Lower lobe of right lung (tissue), 2 donors: ENCODE results near the gene TSPAN8. TPM values are rescaled to one million over a fixed set of nuclear protein-coding genes. Genes with fewer than 3 reads are reported as not detected.
A peak's percentile ranks its signal among the peaks of the same experiment; 100 is the strongest.

Source experiments
- ATAC-seq, 2 donors: fragments of 200-7000 bp; cut with Tn5 transposase; one replicate each; pipeline ENCODE4 v1.9.1; 2020 to 2022; ENCODE audit warnings: mild to moderate bottlenecking in 2 of 2, moderate library complexity in 2 of 2
- DNase-seq: peaks from one replicate; pipeline ENCODE4 v3.0.0-alpha.2; 2020
- H3K27ac ChIP-seq: fragments of 200-600 bp; one replicate; pipeline ENCODE4 v1.8.0; 2022
- H3K27me3 ChIP-seq: fragments of 200-600 bp; one replicate; pipeline ENCODE4 v1.8.0; 2022; ENCODE audit warnings: low read depth
- H3K36me3 ChIP-seq: fragments of 200-600 bp; one replicate; pipeline ENCODE4 v1.8.0; 2022; ENCODE audit warnings: mild to moderate bottlenecking
- H3K4me1 ChIP-seq: fragments of 200-600 bp; one replicate; pipeline ENCODE4 v1.8.0; 2022
- H3K4me3 ChIP-seq: fragments of 200-600 bp; one replicate; pipeline ENCODE4 v1.8.0; 2022; ENCODE audit warnings: mild to moderate bottlenecking
- H3K9me3 ChIP-seq: fragments of 200-600 bp; one replicate; pipeline ENCODE4 v1.8.0; 2022
- CTCF ChIP-seq: fragments of 200-600 bp; IDR thresholded peaks from one replicate; pipeline ENCODE4 v1.8.0; 2022; ENCODE audit warnings: antibody characterized with exemption, mild to moderate bottlenecking
- intact Hi-C: fragments of 100-400 bp; cut with DNase I; formaldehyde crosslinking; loops from one replicate; pipeline ENCODE4 v1.11.0; 2022
- long read RNA-seq: library from polyadenylated mRNA; unstranded; transcript quantifications from one replicate; pipeline ENCODE4 v2.0.0, GENCODE V29; 2021
- total RNA-seq: library from RNA; stranded (reverse); fragmentation: NEBNext Ultra II Directional; extraction: Animal tissue kit (Norgen Biotek cat#: 25700); gene quantifications from one replicate; pipeline ENCODE4 v1.2.1, GENCODE V29; 2021
- donor health status: DM: no; HTN: yes; CAD: no; lungs with severe emphysema.

Gene TSPAN8
- total RNA-seq: 15.3 TPM
- long read RNA-seq, transcript TSPAN8-201 (9 exons, 1,227 nt): major isoform, 7 of 7 reads
- long read RNA-seq, partial matches to known transcripts: 0 of 7 reads
- long read RNA-seq, other reads (novel, unspliced or antisense): 0 of 7 reads

GRCh38 chr12:71157601-71158233, at the start of gene TSPAN8:
TSS of gene TSPAN8 (minus strand) at chr12:71157999. CDS start at chr12:71157678, 321 bp downstream.
- H3K36me3 ChIP-seq: no peaks in the 10 kb centered on the region
- DNase-seq (no peak), ATAC-seq (peak in 1 of 2 donors; percentile 46)
- peak within 1 kb of the TSS; percentile 42 for H3K27ac ChIP-seq
- intact Hi-C loops: no loop called here
- H3K27me3 ChIP-seq: no peaks in the 10 kb centered on the region
- H3K4me1 ChIP-seq: peaks cover 15% of the 10 kb centered on the region
- H3K9me3 ChIP-seq: no peaks in the 10 kb centered on the region
- no peak for TF ChIP-seq CTCF
- H3K4me3 ChIP-seq: peak within 1 kb of the TSS; percentile 27

- no peaks in the 10 kb centered on the region for H3K9me3 ChIP-seq
- TF ChIP-seq CTCF: no peak
- no peak for DNase-seq
These were observed 43.4 kb upstream of the TSPAN8 start for GRCh38 chr12:71201136-71201679.

GRCh38 chr12:71200706-71201105, 42.9 kb upstream of the TSPAN8 start:
- intact Hi-C loops: no loop called here
- no peak for DNase-seq
- no peak overlapping the region for H3K27ac ChIP-seq
- no peaks in the 10 kb centered on the region for H3K4me1 ChIP-seq
- H3K9me3 ChIP-seq: no peaks in the 10 kb centered on the region
- no peak for ATAC-seq
- H3K36me3 ChIP-seq: no peaks in the 10 kb centered on the region
- H3K27me3 ChIP-seq: no peaks in the 10 kb centered on the region
- H3K4me3 ChIP-seq: no peak overlapping the region
- no peak for TF ChIP-seq CTCF

More at GRCh38 chr12:71201136-71201679, 43.4 kb upstream of the TSPAN8 start:
- no peak overlapping the region for H3K27ac ChIP-seq
- intact Hi-C loops: no loop called here
- no peaks in the 10 kb centered on the region for H3K27me3 ChIP-seq
- no peaks in the 10 kb centered on the region for H3K4me1 ChIP-seq
- H3K4me3 ChIP-seq: no peak overlapping the region
- no peaks in the 10 kb centered on the region for H3K36me3 ChIP-seq
- no peak for ATAC-seq

- intact Hi-C loops: no loop called here
These were observed 39.7 kb upstream of the TSPAN8 start for GRCh38 chr12:71197460-71197859.

GRCh38 chr12:71195338-71195896, 37.6 kb upstream of the TSPAN8 start:
- H3K9me3 ChIP-seq: no peaks in the 10 kb centered on the region
- no peak overlapping the region for H3K4me3 ChIP-seq
- ATAC-seq (no peak), DNase-seq (no peak)
- no peaks in the 10 kb centered on the region for H3K36me3 ChIP-seq
- no peaks in the 10 kb centered on the region for H3K27me3 ChIP-seq
- no peaks in the 10 kb centered on the region for H3K4me1 ChIP-seq
- no peak overlapping the region for H3K27ac ChIP-seq
- TF ChIP-seq CTCF: no peak
- intact Hi-C loops: no loop called here

More at GRCh38 chr12:71197460-71197859, 39.7 kb upstream of the TSPAN8 start:
- ATAC-seq: no peak
- no peak for TF ChIP-seq CTCF
- Histone ChIP-seq H3K9me3 (no peaks in the 10 kb centered on the region), H3K36me3 (no peaks in the 10 kb centered on the region), H3K27ac (no peak overlapping the region), H3K4me3 (no peak overlapping the region), H3K4me1 (no peaks in the 10 kb centered on the region), H3K27me3 (no peaks in the 10 kb centered on the region)
- no peak for DNase-seq
